PC-9 (cell line): Measurements from ENCODE around the gene OR4D6.

ENCODE experiments used
- CTCF ChIP-seq: fragments of 200-600 bp; sonication (generic); conservative IDR thresholded peaks from 2 replicates; pipeline ENCODE4 v1.6.1; 2017; ENCODE audit warnings: mixed run types, antibody characterized with exemption, mild to moderate bottlenecking, moderate library complexity
- EZH2 ChIP-seq: fragments of 200-600 bp; sonication (generic); IDR thresholded peaks from 2 replicates; pipeline ENCODE4 v1.8.0; 2017; ENCODE audit warnings: antibody characterized with exemption, low read depth

- TF ChIP-seq CTCF, result no peak
- TF ChIP-seq EZH2, result no peak
Measured at GRCh38 chr11:59473015-59473414, 16.3 kb downstream of the OR4D6 start, which contains the start of gene OR4D10.
